ENCODE data around the gene VENTX. TPM values are rescaled to one million over a fixed set of nuclear protein-coding genes. Genes with fewer than 3 reads are reported as not detected.
"Not testable (repeated sequence)": the region's sequence is repeated elsewhere in the genome, so short reads cannot be mapped to it uniquely, and the experiment has no call there.

VENTX gene
- total RNA-seq, 1 experiment from 2014 or later, result not detected

DNA sequence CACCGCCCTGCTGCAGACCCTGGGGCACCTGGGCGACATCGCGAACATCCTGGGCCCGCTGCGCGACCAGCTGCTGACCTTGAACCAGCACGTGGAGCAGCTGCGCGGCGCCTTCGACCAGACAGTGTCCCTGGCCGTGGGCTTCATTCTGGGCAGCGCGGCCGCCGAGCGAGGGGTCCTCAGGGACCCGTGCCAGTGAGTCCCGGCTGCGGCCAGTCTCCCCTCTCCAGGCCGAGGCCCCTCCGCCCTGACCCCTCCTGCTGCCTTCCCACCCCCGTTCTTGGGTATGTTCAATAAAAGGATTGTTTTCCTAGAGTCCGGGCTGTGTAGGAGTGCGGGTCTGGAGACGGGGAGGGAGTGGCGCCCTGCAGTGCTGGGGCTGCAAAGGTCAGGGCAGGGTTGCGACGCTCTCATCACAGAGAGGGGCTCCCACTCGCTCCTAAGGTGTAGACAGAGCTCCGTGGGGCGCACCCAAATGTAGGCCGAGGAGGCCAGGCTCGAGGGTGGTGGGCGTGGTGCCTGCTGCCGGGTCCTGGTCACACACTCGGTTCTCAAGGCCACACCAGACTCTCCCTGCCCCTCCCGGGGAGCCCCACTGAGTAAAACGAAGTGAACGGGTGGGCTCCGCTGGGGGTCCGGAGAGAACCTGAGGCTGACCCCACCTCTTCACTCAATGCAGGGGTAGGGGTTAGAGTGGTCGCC, 6.3 kb upstream of the VENTX start:
- H3K27me3 ChIP-seq (ENCODE audit: control insufficient read depth, insufficient read depth, low read length), result peaks cover 3% of the 10 kb centered on the region; the same call in 1 of the 2 replicates
- H3K4me1 ChIP-seq (ENCODE audit: control insufficient read depth, insufficient read depth, low read length), result no peaks in the 10 kb centered on the region
- H3K9me3 ChIP-seq (ENCODE audit: control insufficient read depth, insufficient read depth, low read depth, low read length), result no peaks in the 10 kb centered on the region
- H3K36me3 ChIP-seq (ENCODE audit: control insufficient read depth, insufficient read depth, low read length), result no peaks in the 10 kb centered on the region
- no peak overlapping the region for H3K27ac ChIP-seq (ENCODE audit: low read length)
- TF ChIP-seq, protein P1, sequence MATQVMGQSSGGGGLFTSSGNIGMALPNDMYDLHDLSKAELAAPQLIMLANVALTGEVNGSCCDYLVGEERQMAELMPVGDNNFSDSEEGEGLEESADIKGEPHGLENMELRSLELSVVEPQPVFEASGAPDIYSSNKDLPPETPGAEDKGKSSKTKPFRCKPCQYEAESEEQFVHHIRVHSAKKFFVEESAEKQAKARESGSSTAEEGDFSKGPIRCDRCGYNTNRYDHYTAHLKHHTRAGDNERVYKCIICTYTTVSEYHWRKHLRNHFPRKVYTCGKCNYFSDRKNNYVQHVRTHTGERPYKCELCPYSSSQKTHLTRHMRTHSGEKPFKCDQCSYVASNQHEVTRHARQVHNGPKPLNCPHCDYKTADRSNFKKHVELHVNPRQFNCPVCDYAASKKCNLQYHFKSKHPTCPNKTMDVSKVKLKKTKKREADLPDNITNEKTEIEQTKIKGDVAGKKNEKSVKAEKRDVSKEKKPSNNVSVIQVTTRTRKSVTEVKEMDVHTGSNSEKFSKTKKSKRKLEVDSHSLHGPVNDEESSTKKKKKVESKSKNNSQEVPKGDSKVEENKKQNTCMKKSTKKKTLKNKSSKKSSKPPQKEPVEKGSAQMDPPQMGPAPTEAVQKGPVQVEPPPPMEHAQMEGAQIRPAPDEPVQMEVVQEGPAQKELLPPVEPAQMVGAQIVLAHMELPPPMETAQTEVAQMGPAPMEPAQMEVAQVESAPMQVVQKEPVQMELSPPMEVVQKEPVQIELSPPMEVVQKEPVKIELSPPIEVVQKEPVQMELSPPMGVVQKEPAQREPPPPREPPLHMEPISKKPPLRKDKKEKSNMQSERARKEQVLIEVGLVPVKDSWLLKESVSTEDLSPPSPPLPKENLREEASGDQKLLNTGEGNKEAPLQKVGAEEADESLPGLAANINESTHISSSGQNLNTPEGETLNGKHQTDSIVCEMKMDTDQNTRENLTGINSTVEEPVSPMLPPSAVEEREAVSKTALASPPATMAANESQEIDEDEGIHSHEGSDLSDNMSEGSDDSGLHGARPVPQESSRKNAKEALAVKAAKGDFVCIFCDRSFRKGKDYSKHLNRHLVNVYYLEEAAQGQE (IDR thresholded peaks at IDR 0.05; ENCODE audit: insufficient read depth in 1 of 2, low read depth in 2 of 2, low read length in 1 of 2), result no peak
- TF ChIP-seq CTCF (IDR thresholded peaks at IDR 0.05), result no peak
- no peak for TF ChIP-seq SIN3A (IDR thresholded peaks at IDR 0.05; ENCODE audit: borderline replicate concordance, insufficient read depth, low read depth, low read length)
- no peak for TF ChIP-seq POLR2AphosphoS5 (IDR thresholded peaks at IDR 0.05; ENCODE audit: low read depth, low read length)
- no peak for TF ChIP-seq TCF7L2 (IDR thresholded peaks at IDR 0.05; ENCODE audit: low read depth, low read length)
- ChIA-PET POLR2A (no interaction called here), CTCF (no interaction called here)
- intact Hi-C loops (cut with micrococcal nuclease; ENCODE audit: unreplicated experiment), result no loop called here
- DNase-seq (ENCODE audit: low read depth, low spot score) (no peak), ATAC-seq (no peak)
- no peak overlapping the region for H3K4me3 ChIP-seq (ENCODE audit: low read depth in 2 of 2, low read length in 2 of 2)
- in situ Hi-C loops (cut with HindIII; ENCODE audit: low pct_unique_long_range_greater_than_20kb, low sequenced_read_pairs), result no loop called here
- no TSS peak for BruUV-seq (replicated peaks)

DNA sequence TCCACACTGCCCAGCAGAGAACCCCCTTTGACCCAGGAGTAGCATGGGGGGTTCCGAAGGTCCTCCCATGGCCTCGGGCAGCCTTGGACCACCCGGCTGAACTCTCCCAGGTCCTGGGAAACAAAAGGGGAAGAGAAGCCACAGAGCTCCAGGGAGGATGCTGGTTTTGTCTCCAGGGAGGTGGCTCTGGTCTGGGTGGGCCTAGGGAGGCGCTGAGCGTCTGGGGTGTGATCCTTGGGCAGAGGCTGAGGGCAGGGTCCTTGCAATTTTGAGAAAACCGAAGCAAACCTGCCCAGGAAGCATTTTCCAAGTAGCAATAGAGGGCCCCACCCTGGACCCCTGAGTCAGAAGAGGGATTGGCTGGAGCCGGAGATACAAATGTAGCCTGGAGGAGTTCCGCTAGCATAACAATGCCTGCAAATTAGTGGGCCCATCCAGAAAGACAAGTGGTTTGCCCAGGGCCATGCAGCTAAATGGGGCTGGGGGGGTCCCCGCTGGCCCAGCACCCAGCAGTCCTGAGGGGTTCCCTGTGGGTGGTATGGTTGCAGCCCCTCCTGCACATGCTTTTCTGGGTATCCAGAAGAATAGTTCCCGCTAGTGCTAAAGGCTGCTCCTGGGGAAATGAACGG, 5.6 kb upstream of the VENTX start:
- intact Hi-C loops (cut with micrococcal nuclease; ENCODE audit: unreplicated experiment), result no loop called here
- no peak overlapping the region for H3K27ac ChIP-seq (ENCODE audit: low read length)
- TF ChIP-seq POLR2AphosphoS5 (IDR thresholded peaks at IDR 0.05; ENCODE audit: low read depth, low read length), result no peak
- TF ChIP-seq TCF7L2 (IDR thresholded peaks at IDR 0.05; ENCODE audit: low read depth, low read length), result no peak
- TF ChIP-seq SIN3A (IDR thresholded peaks at IDR 0.05; ENCODE audit: borderline replicate concordance, insufficient read depth, low read depth, low read length), result no peak
- TF ChIP-seq, protein P1 (IDR thresholded peaks at IDR 0.05; ENCODE audit: insufficient read depth in 1 of 2, low read depth in 2 of 2, low read length in 1 of 2), result no peak
- TF ChIP-seq CTCF (IDR thresholded peaks at IDR 0.05), result no peak
- in situ Hi-C loops (cut with HindIII; ENCODE audit: low pct_unique_long_range_greater_than_20kb, low sequenced_read_pairs), result no loop called here
- DNase-seq (ENCODE audit: low read depth, low spot score) (no peak), ATAC-seq (no peak)
- BruUV-seq (replicated peaks), result no TSS peak
- H3K36me3 ChIP-seq (ENCODE audit: control insufficient read depth, insufficient read depth, low read length), result no peaks in the 10 kb centered on the region
- H3K4me3 ChIP-seq (ENCODE audit: low read depth in 2 of 2, low read length in 2 of 2), result no peak overlapping the region
- no peaks in the 10 kb centered on the region for H3K4me1 ChIP-seq (ENCODE audit: control insufficient read depth, insufficient read depth, low read length)
- CTCF ChIA-PET, result no interaction called here
- H3K9me3 ChIP-seq (ENCODE audit: control insufficient read depth, insufficient read depth, low read depth, low read length), result no peaks in the 10 kb centered on the region
- H3K27me3 ChIP-seq (ENCODE audit: control insufficient read depth, insufficient read depth, low read length), result peaks cover 3% of the 10 kb centered on the region; the same call in 1 of the 2 replicates
- POLR2A ChIA-PET, result no interaction called here

DNA sequence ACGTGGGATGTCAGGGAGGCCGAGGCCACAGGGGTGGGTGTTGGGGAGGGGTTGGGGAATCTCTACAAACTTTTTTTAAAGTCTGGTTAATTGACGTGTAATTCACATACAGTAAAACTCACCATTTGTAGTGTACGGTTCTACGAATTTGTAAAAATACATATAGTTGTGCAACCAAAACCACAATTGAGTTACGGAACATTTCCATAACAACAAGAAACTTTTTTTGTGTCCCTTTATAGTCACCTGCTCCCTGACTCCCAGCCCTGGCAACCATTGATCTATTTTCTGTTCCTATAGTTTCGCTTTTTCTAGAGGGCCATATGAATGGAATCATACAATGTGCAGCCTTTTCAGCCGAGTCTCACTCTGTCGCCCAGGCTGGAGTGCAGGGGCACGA, 2.9 kb upstream of the VENTX start:
- POLR2A ChIA-PET; H3K4me1 ChIP-seq (ENCODE audit: control insufficient read depth, insufficient read depth, low read length); H3K27me3 ChIP-seq (ENCODE audit: control insufficient read depth, insufficient read depth, low read length); DNase-seq (ENCODE audit: low read depth, low spot score); H3K27ac ChIP-seq (ENCODE audit: low read length); H3K9me3 ChIP-seq (ENCODE audit: control insufficient read depth, insufficient read depth, low read depth, low read length); intact Hi-C loops (cut with micrococcal nuclease; ENCODE audit: unreplicated experiment); CTCF ChIA-PET; in situ Hi-C loops (cut with HindIII; ENCODE audit: low pct_unique_long_range_greater_than_20kb, low sequenced_read_pairs); BruUV-seq (replicated peaks); H3K4me3 ChIP-seq (ENCODE audit: low read depth in 2 of 2, low read length in 2 of 2); ATAC-seq; H3K36me3 ChIP-seq (ENCODE audit: control insufficient read depth, insufficient read depth, low read length): not testable (repeated sequence)

Data from Panc1 (cell line).